NCI-H774 (cell line): ENCODE data around the gene HSP90AA1.
A peak's percentile ranks its signal among the peaks of the same experiment; 100 is the strongest.
"Not testable (repeated sequence)": the region's sequence is repeated elsewhere in the genome, so short reads cannot be mapped to it uniquely, and the experiment has no call there.

Experiments used
- DNase-seq: peaks from one replicate; lab custom pipeline; 2025; lab: John Stamatoyannopoulos, UW

HSP90AA1 gene

GRCh38 chr14:102066041-102066451, 20.8 kb downstream of the HSP90AA1 start:
- no peak for DNase-seq

- DNase-seq: not testable (repeated sequence)
Measured at GRCh38 chr14:102064590-102064989, 22.3 kb downstream of the HSP90AA1 start.

GRCh38 chr14:102063808-102064429, 22.9 kb downstream of the HSP90AA1 start:
- DNase-seq: no peak

- DNase-seq: peak; percentile 11
Measured at GRCh38 chr14:102063109-102063807, 23.6 kb downstream of the HSP90AA1 start.

GRCh38 chr14:102058961-102059360, 27.9 kb downstream of the HSP90AA1 start:
- no peak for DNase-seq

GRCh38 chr14:102058146-102058545, 28.7 kb downstream of the HSP90AA1 start:
- no peak for DNase-seq

GRCh38 chr14:102057480-102058114, 29.2 kb downstream of the HSP90AA1 start:
- DNase-seq: no peak

GRCh38 chr14:102056694-102057442, 30.0 kb downstream of the HSP90AA1 start:
- no peak for DNase-seq

- DNase-seq: no peak
Measured at GRCh38 chr14:102055181-102055901, 31.5 kb downstream of the HSP90AA1 start.

GRCh38 chr14:102052522-102052921, 34.3 kb downstream of the HSP90AA1 start:
- no peak for DNase-seq

- DNase-seq: no peak
Measured at GRCh38 chr14:102050625-102051024, 36.2 kb downstream of the HSP90AA1 start.

GRCh38 chr14:102050026-102050405, 36.8 kb downstream of the HSP90AA1 start:
- no peak for DNase-seq

- no peak for DNase-seq
Measured at GRCh38 chr14:102049258-102050025, 37.4 kb downstream of the HSP90AA1 start.

- no peak for DNase-seq
Measured at GRCh38 chr14:102047808-102048540, 38.9 kb downstream of the HSP90AA1 start.

GRCh38 chr14:102046337-102047278, 40.2 kb downstream of the HSP90AA1 start:
- DNase-seq: peak; percentile 63

GRCh38 chr14:102044566-102044965, 42.3 kb downstream of the HSP90AA1 start:
- no peak for DNase-seq

- DNase-seq: no peak
Measured at GRCh38 chr14:102043251-102044025, 43.4 kb downstream of the HSP90AA1 start.

- DNase-seq: no peak
Measured at GRCh38 chr14:102042699-102043098, 44.1 kb downstream of the HSP90AA1 start.
